ENCODE measurements around the gene PLA2R1.

Gene PLA2R1

DNA sequence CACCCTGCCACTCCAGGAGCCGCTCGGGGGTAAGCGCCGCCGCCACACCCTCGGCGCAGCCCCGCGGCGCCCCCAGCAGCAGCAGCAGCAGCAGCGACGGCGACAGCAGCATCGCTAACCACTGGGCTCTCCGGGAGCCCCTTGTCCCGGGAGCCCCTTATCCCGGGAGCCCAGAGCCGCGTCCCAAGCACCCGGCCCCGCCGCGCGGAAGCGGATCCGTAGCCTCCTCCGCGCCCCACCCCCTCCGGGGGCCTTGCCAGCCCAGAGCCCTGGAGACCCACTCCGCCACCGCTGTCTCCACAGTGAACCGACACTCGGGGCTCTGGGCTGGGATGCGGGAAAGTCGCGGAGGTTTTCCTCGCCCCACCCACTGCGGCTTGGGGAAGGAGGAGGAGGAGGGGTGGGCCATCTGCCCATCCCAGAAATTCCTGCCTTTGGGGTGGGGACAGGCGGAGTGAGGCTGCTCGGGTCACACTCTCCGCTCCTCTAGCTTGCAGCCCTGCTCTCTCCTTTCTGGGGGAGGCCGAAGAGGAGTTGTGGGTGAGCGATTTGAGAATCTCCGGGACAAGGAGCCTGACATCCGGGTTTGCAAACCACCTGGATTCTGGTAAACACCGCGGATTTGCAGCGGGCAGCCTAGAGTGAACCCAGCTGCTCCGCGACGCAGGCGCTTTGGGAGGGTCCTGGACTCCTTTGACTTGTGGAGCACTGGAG, at the start of gene PLA2R1:
TSS of gene PLA2R1 (minus strand) at position 324 of the 714 bp plus-strand sequence. CDS start at position 112, 212 bp downstream.
- H3K4me3 ChIP-seq (ENCODE audit: low read depth, low read length), result no peak within 1 kb of the TSS
- no peak for DNase-seq (ENCODE audit: low read depth)
- TF ChIP-seq, protein P1, sequence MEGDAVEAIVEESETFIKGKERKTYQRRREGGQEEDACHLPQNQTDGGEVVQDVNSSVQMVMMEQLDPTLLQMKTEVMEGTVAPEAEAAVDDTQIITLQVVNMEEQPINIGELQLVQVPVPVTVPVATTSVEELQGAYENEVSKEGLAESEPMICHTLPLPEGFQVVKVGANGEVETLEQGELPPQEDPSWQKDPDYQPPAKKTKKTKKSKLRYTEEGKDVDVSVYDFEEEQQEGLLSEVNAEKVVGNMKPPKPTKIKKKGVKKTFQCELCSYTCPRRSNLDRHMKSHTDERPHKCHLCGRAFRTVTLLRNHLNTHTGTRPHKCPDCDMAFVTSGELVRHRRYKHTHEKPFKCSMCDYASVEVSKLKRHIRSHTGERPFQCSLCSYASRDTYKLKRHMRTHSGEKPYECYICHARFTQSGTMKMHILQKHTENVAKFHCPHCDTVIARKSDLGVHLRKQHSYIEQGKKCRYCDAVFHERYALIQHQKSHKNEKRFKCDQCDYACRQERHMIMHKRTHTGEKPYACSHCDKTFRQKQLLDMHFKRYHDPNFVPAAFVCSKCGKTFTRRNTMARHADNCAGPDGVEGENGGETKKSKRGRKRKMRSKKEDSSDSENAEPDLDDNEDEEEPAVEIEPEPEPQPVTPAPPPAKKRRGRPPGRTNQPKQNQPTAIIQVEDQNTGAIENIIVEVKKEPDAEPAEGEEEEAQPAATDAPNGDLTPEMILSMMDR (IDR thresholded peaks at IDR 0.05; ENCODE audit: low read depth, low read length, missing control alignments), result no peak

DNA sequence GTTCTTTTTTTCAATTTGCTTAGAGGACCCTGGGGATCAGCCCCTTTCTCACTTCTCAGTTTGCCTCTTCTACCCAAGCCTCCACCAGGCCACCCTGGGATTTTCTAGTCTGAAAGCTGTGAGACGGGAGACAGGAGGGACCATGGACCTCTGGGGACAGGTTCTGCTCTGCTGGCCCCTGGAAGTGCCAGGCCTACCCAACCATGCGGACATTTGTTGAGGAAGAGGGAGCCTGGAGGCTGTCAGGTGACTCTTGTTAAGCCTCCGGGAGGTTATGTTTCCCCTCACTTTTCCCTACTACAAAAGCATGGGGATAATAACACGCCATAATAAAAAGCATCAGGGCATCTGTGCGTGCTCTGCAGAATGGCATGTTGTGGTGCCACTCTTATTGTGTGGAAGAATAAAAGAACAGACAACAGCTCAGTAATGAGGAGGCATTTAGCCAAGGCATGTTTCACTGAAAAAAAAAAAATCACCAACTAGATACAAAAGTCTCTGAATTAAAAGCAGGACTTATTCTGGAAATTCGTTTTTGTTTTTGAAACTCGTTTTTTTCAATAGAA, 48.3 kb upstream of the PLA2R1 start:
- no peak for DNase-seq (ENCODE audit: low read depth)
- TF ChIP-seq, protein P1 (IDR thresholded peaks at IDR 0.05; ENCODE audit: low read depth, low read length, missing control alignments), result no peak
- H3K4me3 ChIP-seq (ENCODE audit: low read depth, low read length), result no peak overlapping the region

DNA sequence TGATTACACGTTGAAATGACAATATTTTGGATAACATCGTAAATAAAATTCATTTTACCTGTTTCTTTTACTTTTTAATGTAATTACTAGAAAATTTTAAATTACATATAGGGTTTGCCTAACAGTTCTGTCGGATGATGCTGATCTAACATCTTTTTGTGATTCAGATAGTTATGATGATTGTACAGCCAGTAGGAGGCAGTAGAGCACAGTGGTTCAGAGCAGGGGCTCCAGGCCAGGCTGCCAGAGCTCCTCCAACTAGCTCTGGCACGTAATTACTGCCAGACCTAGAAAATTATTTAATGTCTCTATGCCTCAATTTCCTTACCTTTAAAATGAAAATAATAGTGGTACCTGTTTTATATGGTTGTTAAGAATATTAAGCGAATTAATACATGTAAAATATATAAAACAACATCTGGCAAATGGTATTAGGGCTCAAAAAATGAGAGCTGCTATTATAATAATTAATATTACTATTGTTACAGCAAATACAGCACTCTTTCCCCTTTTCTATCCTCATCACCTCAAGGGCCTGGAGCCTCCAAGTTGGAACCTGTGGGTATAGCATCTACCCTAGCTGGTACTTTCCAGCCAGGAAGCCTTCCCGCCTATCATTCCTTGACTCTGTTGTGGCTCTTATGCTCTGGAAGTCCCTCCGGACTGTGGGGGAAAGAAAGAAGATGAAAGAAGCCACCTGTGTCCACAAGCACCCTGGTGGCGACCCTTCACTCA, 47.7 kb upstream of the PLA2R1 start:
- TF ChIP-seq, protein P1 (IDR thresholded peaks at IDR 0.05; ENCODE audit: low read depth, low read length, missing control alignments), result peak; percentile 78
- no peak overlapping the region for H3K4me3 ChIP-seq (ENCODE audit: low read depth, low read length)
- peak; percentile 38 for DNase-seq (ENCODE audit: low read depth)

DNA sequence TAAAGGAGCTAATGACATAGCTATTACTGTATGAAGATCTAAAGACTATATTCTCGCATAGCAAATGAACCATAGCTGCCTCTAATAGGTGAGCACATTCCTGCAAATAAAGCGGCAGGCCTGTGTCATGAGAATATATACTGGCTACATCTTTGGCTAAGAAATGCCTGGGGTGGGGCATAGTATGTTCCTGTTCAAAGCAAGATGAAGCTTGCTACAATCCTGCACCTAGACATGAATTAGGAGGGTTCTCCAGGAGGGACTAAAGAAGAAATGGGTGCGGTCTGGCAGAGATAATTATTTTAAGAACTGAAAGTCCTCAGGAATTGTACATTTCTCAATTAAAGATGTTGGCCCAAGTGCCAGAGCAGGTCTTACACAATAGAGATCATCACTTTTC, 46.8 kb upstream of the PLA2R1 start:
- no peak overlapping the region for H3K4me3 ChIP-seq (ENCODE audit: low read depth, low read length)
- TF ChIP-seq, protein P1 (IDR thresholded peaks at IDR 0.05; ENCODE audit: low read depth, low read length, missing control alignments), result no peak
- DNase-seq (ENCODE audit: low read depth), result no peak

DNA sequence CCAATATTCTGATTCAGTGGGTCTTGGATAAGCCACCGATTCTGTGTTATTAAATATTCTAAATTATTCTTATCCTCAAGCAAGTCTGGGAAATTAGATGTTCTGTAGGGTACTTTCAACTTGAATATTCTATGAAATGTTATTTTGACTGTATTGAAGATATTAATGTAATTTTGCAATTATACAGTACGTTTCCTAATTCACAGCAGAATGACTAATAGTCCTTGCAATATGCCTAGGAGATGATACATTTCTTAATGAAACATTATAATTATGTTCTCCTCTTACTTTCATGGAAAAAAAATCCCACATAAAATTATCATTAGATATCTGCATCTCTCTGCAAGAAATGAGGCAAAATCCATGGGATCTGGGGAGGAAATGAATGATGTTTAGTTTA, 46.2 kb upstream of the PLA2R1 start:
- TF ChIP-seq, protein P1 (IDR thresholded peaks at IDR 0.05; ENCODE audit: low read depth, low read length, missing control alignments), result no peak

DNA sequence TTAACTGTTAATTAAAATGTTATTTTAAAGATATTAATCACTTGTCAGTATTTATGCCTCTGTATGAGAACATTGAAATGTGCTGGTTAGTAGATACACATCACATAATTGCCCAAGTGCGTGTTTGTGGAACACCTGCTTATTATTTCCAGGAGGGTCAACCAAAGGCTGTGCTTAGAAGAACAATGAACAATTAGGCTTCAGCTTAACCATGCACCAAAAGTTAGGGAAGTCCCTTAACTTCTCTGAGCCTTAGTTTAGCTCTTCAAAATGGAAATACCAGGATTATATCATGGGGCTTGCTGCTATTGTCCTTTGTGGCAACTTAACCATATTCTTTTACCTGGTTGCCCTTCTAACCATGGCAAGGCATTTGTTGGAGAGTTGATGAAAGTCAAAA, 43.0 kb upstream of the PLA2R1 start:
- DNase-seq (ENCODE audit: low read depth), result no peak
- H3K4me3 ChIP-seq (ENCODE audit: low read depth, low read length), result no peak overlapping the region
- TF ChIP-seq, protein P1 (IDR thresholded peaks at IDR 0.05; ENCODE audit: low read depth, low read length, missing control alignments), result no peak

More for the DNA sequence above, 46.2 kb upstream of the PLA2R1 start:
- H3K4me3 ChIP-seq (ENCODE audit: low read depth, low read length), result no peak overlapping the region
- DNase-seq (ENCODE audit: low read depth), result no peak
